ENCODE measurements around the gene BTRC.
A peak's percentile ranks its signal among the peaks of the same experiment; 100 is the strongest.

The BTRC gene

DNA sequence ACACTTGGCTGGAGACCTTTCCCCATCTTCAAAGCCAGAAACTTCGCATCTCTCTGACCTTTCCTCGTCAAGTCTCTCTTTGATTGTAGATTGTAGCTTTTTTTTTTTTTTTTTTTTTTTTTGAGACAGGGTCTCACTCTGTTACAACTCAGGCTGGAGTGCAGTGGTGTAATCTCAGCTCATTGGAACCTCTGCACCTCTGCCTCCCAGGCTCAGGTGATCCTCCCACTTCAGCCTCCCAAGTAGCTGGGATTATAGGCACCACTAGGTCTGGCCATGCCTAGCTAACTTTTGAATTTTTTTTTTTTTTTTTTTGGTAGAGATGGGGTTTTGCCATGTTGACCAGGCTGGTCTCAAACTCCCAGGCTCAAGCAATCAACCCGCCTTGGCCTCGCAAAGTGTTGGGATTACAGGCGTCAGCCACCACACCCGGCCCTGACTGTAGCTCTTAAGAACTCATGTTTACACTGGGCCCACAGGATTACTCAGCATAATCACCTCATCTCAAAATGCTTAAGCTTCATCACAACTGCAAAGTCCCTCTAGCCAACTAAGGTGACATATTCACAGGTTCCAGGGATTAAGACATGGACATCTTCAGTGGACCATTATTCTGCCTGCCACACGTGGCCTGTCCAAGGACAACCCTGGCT is 222.4 kb downstream of the BTRC start:
- Histone ChIP-seq H3K27ac (no peak overlapping the region), H3K9me3 (peaks cover 5% of the 10 kb centered on the region; the same call in 1 of the 2 replicates), H3K4me3 (no peak overlapping the region), H3K4me1 (no peaks in the 10 kb centered on the region), H3K36me3 (peaks cover 16% of the 10 kb centered on the region; the same call in 1 of the 2 replicates), H4K20me1 (no peaks in the 10 kb centered on the region), H3K27me3 (no peaks in the 10 kb centered on the region), H3K9ac (no peak overlapping the region), H3K4me2 (no peak overlapping the region)
- TF ChIP-seq Cebpa-rat (IDR thresholded peaks at IDR 0.05), result no peak

DNA sequence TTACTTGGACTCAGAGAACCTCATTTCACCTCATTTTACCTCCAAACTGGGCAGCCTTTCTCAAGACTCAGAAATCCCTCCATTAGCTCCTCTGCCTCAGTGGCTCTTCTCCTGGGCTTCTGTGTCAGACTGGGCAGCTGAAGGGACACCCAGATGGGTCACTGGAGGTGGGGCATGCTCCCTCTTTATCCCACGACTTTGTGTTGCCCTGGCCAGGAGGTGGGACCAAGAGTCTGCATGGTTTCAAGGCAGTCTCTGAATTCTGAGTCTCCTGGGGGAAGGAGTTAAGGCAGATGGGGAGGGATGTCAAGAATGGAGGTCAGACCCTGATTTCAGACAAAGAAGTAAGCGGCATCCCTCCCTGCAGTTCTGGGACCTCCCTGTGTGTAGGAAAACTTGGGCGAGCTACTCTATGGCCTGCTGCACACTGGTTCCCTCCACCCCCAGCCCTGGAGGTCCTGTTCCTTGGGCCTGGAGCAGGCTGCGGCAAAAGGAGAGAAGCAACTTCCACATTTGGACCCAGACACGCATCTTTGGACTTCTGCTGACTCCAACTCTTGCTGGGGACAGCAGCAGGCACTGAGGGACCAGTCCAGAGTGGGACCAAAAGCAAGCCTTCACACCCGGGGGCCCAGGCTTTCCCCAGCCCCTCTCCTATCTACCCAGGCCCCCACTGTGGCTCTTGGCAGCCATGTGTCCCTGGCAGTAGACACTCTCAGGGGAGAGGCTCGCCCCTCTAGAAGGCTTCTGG is 223.3 kb downstream of the BTRC start:
- no peak for TF ChIP-seq Cebpa-rat (IDR thresholded peaks at IDR 0.05)

DNA sequence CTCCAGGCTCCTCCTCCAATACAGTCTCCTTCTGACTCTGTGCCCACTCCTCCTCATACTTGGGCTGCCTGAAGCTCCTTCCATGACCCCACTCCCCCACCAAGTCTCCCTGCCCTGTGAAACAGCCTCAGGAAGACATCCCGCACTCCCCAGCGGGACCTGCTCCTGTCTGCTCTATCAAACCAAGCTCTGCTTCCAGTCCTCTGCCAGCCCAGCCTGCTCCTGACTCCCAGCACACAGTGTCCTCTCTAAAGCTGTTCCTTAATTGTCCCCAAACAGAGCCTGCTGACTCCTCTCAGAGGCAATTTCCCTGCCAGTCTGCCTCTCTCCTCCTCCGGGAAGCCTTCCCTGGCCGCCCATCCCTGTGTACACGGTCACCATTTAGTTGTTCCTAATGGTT is 224.2 kb downstream of the BTRC start:
- H3K9me3 ChIP-seq, result no peaks in the 10 kb centered on the region; the same call in 1 of the 2 replicates
- no peak for TF ChIP-seq Cebpa-rat (IDR thresholded peaks at IDR 0.05)
- H3K4me3 ChIP-seq, result no peak overlapping the region
- no peak overlapping the region for H3K4me2 ChIP-seq
- no peak overlapping the region for H3K9ac ChIP-seq
- no peaks in the 10 kb centered on the region for H3K4me1 ChIP-seq
- no peaks in the 10 kb centered on the region for H3K27me3 ChIP-seq
- no peaks in the 10 kb centered on the region for H4K20me1 ChIP-seq
- peaks cover 24% of the 10 kb centered on the region; the same call in 1 of the 2 replicates for H3K36me3 ChIP-seq
- no peak overlapping the region for H3K27ac ChIP-seq

More for the DNA sequence above, 223.3 kb downstream of the BTRC start:
- H3K4me2 ChIP-seq, result no peak overlapping the region
- peaks cover 16% of the 10 kb centered on the region; the same call in 1 of the 2 replicates for H3K36me3 ChIP-seq
- no peaks in the 10 kb centered on the region for H3K4me1 ChIP-seq
- no peak overlapping the region for H3K27ac ChIP-seq
- no peaks in the 10 kb centered on the region for H4K20me1 ChIP-seq
- H3K4me3 ChIP-seq, result no peak overlapping the region
- H3K27me3 ChIP-seq, result no peaks in the 10 kb centered on the region
- peaks cover 5% of the 10 kb centered on the region; the same call in 1 of the 2 replicates for H3K9me3 ChIP-seq
- no peak overlapping the region for H3K9ac ChIP-seq

DNA sequence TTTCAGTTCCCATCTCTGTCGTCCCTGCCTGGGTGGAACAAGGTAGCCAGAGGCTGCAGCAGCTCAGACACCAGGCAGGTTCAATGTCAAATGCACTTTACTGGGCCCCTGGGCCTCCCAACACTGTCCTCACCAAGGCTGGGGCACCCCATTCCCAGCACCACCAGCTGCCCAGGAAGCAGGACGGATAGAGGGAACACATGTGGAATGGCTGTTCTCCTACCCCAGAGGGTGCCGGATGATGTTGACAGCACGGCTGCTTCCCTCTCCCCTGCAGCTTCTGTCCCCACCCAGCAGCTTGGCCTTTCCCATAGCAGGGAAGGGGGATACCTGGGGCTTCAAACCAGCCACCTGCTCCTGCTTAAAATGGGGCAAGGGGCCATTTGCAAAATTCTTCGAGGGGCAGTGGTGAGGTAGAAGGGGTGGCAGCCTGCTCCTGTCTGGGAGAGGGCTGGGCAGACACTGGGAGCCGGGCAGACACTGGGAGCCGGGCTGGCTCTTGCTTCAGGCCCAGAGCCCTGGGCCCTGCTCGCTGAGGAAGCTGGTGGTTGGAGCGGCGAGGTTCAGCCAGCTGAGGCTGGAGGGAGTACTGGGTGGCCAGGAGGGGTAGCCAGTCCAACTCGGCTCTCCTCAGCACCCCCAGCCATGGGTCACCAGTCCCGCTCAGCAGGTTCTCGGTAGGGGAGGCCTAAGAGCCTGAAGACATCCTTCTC is 225.0 kb downstream of the BTRC start:
- Histone ChIP-seq H3K4me3 (no peak overlapping the region), H3K9ac (no peak overlapping the region), H4K20me1 (no peaks in the 10 kb centered on the region), H3K36me3 (peaks cover 29% of the 10 kb centered on the region; the same call in 1 of the 2 replicates), H3K9me3 (no peaks in the 10 kb centered on the region), H3K4me1 (no peaks in the 10 kb centered on the region), H3K4me2 (no peak overlapping the region), H3K27ac (no peak overlapping the region), H3K27me3 (no peaks in the 10 kb centered on the region)
- TF ChIP-seq Cebpa-rat (IDR thresholded peaks at IDR 0.05), result no peak

DNA sequence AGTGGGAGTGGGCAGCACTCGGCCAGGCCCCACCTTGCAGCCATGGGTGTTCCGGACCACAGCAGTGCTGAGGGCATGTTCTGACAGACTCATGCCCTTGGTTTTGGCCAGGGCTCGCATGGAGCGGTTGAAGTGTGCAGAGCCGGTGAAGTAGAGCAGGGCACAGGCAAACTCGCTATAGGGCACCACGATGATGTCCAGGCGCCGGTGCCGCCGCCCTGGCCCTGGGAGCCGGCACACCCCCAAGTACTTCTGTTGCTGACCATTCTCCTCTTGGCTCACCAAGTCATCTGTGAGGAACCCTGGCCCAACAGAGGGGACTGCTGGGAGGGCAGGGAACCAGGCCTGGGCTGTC is 225.5 kb downstream of the BTRC start:
- H3K27me3 ChIP-seq, result no peaks in the 10 kb centered on the region
- H3K36me3 ChIP-seq, result peaks cover 29% of the 10 kb centered on the region; the same call in 1 of the 2 replicates
- no peak overlapping the region for H3K27ac ChIP-seq
- no peak overlapping the region for H3K9ac ChIP-seq
- H4K20me1 ChIP-seq, result no peaks in the 10 kb centered on the region
- no peak overlapping the region for H3K4me2 ChIP-seq
- no peaks in the 10 kb centered on the region for H3K4me1 ChIP-seq
- no peak overlapping the region for H3K4me3 ChIP-seq
- no peaks in the 10 kb centered on the region for H3K9me3 ChIP-seq
- no peak for TF ChIP-seq Cebpa-rat (IDR thresholded peaks at IDR 0.05)

DNA sequence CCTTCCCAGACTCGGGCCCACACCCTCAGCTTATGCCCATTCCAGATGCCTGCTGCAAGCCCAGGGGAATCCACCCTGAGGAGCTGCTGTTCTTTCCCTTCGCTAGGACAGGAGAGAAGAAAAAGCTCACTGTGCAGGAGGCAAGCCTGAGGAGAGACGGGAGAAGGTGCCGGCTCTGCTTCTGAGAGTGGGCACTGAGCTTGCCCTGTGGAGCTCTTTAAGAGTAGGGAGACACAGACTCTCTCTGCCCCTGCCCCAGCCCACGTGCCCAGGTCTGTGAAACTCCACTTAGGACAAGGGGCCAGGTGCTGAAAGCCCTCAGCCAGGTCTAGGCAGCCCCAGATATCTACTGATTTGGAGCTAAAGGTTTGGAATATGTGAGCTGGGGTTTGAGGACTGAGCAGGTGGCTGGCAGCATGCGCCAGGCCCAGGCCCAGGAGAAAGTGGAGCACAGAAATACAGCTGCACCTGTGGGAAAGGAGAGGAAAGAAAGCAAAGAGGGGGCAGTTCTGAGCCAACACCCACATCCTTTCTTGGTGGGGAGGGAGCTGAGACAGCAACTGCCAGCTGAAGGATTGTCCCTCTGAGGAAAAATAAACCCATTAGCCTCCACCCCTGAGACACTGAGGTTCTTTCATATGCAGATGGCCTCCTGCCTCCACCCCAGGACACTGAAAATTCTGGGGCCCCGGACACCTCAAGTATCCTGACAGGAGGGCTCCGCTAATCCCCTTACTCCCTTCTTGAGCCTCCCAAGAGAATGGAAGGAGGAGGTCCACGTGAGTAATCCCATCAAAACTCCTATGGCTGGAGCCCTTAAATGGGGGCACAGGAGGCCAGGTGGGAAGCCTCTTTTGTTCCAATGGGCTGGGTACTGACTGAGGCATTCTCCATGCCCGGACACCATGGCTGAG is 226.8 kb downstream of the BTRC start:
- TF ChIP-seq Cebpa-rat (IDR thresholded peaks at IDR 0.05), result no peak
- Histone ChIP-seq H3K9me3 (no peaks in the 10 kb centered on the region), H3K36me3 (peaks cover 29% of the 10 kb centered on the region; the same call in 1 of the 2 replicates), H3K4me2 (no peak overlapping the region), H3K4me1 (no peaks in the 10 kb centered on the region), H3K9ac (no peak overlapping the region), H3K27ac (no peak overlapping the region), H3K27me3 (no peaks in the 10 kb centered on the region), H4K20me1 (no peaks in the 10 kb centered on the region), H3K4me3 (no peak overlapping the region)

DNA sequence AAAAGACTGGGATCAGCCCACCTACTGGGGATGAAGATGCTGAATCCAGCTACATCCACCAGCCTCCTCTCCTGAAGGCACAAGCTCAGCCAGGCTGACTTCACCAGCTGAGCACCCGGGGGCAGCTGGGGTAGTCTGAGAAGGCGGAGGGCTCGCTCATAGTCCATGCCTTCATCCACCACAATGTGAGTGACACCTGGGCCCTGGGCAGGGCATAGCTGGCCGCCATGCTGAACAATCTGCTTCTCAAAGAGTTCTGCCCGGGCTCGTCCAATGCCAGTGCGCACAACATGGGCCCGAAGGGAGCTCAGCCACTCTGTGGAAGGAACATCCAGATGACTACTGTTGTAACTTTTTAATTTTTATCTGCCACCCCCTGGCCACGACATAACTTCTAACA is 231.9 kb downstream of the BTRC start:
- Histone ChIP-seq H3K27ac (no peak overlapping the region), H3K27me3 (peaks cover 30% of the 10 kb centered on the region), H3K4me1 (peaks cover 17% of the 10 kb centered on the region; the same call in 1 of the 2 replicates), H3K9ac (no peak overlapping the region), H3K4me3 (no peak overlapping the region), H4K20me1 (no peaks in the 10 kb centered on the region), H3K4me2 (no peak overlapping the region), H3K9me3 (peaks cover 9% of the 10 kb centered on the region; the same call in 1 of the 2 replicates), H3K36me3 (peaks cover 13% of the 10 kb centered on the region; the same call in 1 of the 2 replicates)
- TF ChIP-seq Cebpa-rat (IDR thresholded peaks at IDR 0.05), result no peak

DNA sequence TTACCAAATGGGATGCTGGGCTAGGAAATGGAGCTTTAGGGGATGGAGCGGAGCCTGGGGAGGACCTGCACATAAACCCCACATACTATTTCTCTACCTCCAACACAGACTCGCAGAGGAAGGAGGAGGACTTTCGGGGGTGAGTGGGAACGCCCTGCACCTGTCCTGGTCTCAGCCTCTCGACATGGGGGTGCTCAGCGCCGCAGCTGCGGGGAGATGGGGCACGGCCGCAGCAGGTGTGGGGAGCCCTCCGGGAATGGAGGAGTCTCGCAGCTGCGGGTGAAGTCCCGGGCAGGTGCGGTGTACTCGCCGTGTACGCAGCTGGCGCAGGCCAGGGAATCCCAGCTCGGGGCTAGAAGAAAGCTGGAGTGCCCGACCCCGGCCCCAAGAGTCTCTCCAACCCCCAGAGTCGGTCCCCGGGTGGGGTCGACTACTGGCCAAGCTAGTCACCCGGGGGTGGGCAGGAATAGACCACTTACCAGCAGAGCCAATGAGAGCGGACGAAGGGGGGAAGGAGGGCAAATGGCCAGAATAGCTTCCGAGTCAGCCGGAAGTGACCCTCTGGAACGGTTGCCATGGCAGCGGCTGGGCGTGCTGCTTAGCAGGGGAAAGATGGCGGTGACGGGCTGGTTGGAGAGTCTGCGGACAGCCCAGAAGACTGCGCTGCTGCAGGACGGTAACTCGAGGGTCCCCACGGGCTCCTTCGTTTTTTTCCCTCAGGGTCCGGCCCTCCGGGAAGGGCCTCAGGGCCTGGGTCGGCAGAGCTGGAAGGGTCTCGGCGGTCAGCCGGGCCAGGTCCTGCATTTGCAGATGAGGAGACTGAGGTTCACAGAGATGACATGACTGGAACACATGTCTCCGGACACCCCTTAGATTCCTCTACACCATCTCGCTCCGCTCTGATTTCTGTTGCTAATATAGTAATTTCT is 234.0 kb downstream of the BTRC start, which contains the start of the genes DPCD and POLL:
TSS of gene DPCD (plus strand) at position 597 of the 929 bp plus-strand sequence. CDS start at position 613, 16 bp downstream.
TSS of gene POLL (minus strand) at position 533 of the 929 bp plus-strand sequence. CDS start 897 bp downstream, outside the sequence.
- Histone ChIP-seq H3K27me3 (peaks cover 30% of the 10 kb centered on the region), H3K4me2 (peak within 1 kb of the TSS; percentile 78), H3K9me3 (peaks cover 9% of the 10 kb centered on the region; the same call in 1 of the 2 replicates), H3K9ac (peak within 1 kb of the TSS; percentile 66), H3K36me3 (peaks cover 6% of the 10 kb centered on the region; the same call in 1 of the 2 replicates), H4K20me1 (no peaks in the 10 kb centered on the region), H3K27ac (peak within 1 kb of the TSS; percentile 52; the same call in 1 of the 2 replicates), H3K4me3 (peak within 1 kb of the TSS; percentile 71), H3K4me1 (peaks cover 17% of the 10 kb centered on the region; the same call in 1 of the 2 replicates)
- no peak for TF ChIP-seq Cebpa-rat (IDR thresholded peaks at IDR 0.05)

All from BLaER1 (cell line).